ENCODE data around the gene SULT1C4. TPM values are rescaled to one million over a fixed set of nuclear protein-coding genes. Genes with fewer than 3 reads are reported as not detected.

The SULT1C4 gene
- total and polyA plus RNA-seq, 8 donors: 0.42 to 5.0 (median 0.67) TPM

- no peak for DNase-seq
- H3K9me3 ChIP-seq: no peaks in the 10 kb centered on the region
- TF ChIP-seq CTCF (IDR thresholded peaks at IDR 0.05): no peak
- no peak overlapping the region for H3K4me3 ChIP-seq
- H3K36me3 ChIP-seq: no peaks in the 10 kb centered on the region
- FAIRE-seq: no peak
- no peaks in the 10 kb centered on the region for H3K4me1 ChIP-seq
- intact Hi-C loops (cut with DNase I): no loop called here
- no peak for ATAC-seq
- 90 to 91% methylated on average over 8 of the region's 8 CpGs for WGBS, 2 donors
- H3K27me3 ChIP-seq: no peaks in the 10 kb centered on the region
- no peak overlapping the region for H3K27ac ChIP-seq
Measured at GRCh38 chr2:108395155-108395554, 17.4 kb downstream of the SULT1C4 start.

- ATAC-seq (no peak), FAIRE-seq (no peak), DNase-seq (no peak)
- no peaks in the 10 kb centered on the region for H3K36me3 ChIP-seq
- H3K4me1 ChIP-seq: no peaks in the 10 kb centered on the region
- intact Hi-C loops (cut with DNase I): no loop called here
- H3K27ac ChIP-seq: no peak overlapping the region
- TF ChIP-seq CTCF (IDR thresholded peaks at IDR 0.05): no peak
- 68 to 77% methylated on average over 3 of the region's 3 CpGs for WGBS, 2 donors
- H3K27me3 ChIP-seq: no peaks in the 10 kb centered on the region
- H3K9me3 ChIP-seq: no peaks in the 10 kb centered on the region
- H3K4me3 ChIP-seq: no peak overlapping the region
Measured at GRCh38 chr2:108396845-108397244, 19.1 kb downstream of the SULT1C4 start.

GRCh38 chr2:108399479-108399878, 21.7 kb downstream of the SULT1C4 start:
- H3K36me3 ChIP-seq: no peaks in the 10 kb centered on the region
- WGBS, 2 donors: 91 to 98% methylated on average over 2 of the region's 2 CpGs
- DNase-seq (no peak), ATAC-seq (no peak), FAIRE-seq (no peak)
- H3K4me1 ChIP-seq: no peaks in the 10 kb centered on the region
- H3K27ac ChIP-seq: no peak overlapping the region
- H3K4me3 ChIP-seq: no peak overlapping the region
- intact Hi-C loops (cut with DNase I): no loop called here
- TF ChIP-seq CTCF (IDR thresholded peaks at IDR 0.05): no peak
- H3K27me3 ChIP-seq: no peaks in the 10 kb centered on the region
- no peaks in the 10 kb centered on the region for H3K9me3 ChIP-seq

GRCh38 chr2:108401800-108402199, 24.0 kb downstream of the SULT1C4 start:
- Histone ChIP-seq H3K36me3 (no peaks in the 10 kb centered on the region), H3K4me1 (no peaks in the 10 kb centered on the region), H3K27ac (no peak overlapping the region), H3K4me3 (no peak overlapping the region), H3K9me3 (no peaks in the 10 kb centered on the region), H3K27me3 (no peaks in the 10 kb centered on the region)
- FAIRE-seq (no peak), ATAC-seq (no peak), DNase-seq (no peak)
- intact Hi-C loops (cut with DNase I): no loop called here
- WGBS, 2 donors: 71 to 84% methylated on average over 3 of the region's 3 CpGs
- no peak for TF ChIP-seq CTCF (IDR thresholded peaks at IDR 0.05)

GRCh38 chr2:108403494-108403893, 25.7 kb downstream of the SULT1C4 start:
- no peak for FAIRE-seq
- no peak for DNase-seq
- no peaks in the 10 kb centered on the region for H3K4me1 ChIP-seq

More at GRCh38 chr2:108403494-108403893, 25.7 kb downstream of the SULT1C4 start:
- TF ChIP-seq CTCF (IDR thresholded peaks at IDR 0.05): no peak
- no peaks in the 10 kb centered on the region for H3K27me3 ChIP-seq
- no peak for ATAC-seq
- no peaks in the 10 kb centered on the region for H3K36me3 ChIP-seq
- intact Hi-C loops (cut with DNase I): no loop called here
- no peak overlapping the region for H3K27ac ChIP-seq
- no peaks in the 10 kb centered on the region for H3K9me3 ChIP-seq
- H3K4me3 ChIP-seq: no peak overlapping the region
- 53 to 72% methylated on average over 7 of the region's 7 CpGs for WGBS, 2 donors
